Activated gamma-delta T cell (primary cell): Measurements from ENCODE around the gene NGEF.

Source experiments
- DNase-seq: peaks from one replicate; lab custom pipeline; 2025; lab: John Stamatoyannopoulos, UW

Gene NGEF

DNA sequence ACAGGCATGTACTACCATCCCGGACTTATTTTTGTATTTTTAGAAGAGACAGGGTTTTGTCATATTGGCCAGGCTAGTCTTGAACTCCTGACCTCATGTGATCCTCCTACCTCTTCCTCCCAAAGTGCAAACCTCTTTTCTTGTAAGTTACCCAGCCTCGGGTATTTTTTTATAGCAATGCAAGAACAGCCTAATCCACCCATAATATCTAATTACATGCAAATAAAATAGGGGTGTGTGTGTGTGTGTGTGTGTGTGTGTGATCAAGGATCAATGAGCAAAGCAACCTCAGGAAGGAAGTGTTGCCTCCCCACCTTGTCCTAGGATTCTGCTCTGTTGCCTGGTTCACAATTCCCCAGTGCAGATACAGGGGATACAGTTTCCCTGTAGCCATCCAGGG lies 45.6 kb downstream of the NGEF start:
- no peak for DNase-seq

DNA sequence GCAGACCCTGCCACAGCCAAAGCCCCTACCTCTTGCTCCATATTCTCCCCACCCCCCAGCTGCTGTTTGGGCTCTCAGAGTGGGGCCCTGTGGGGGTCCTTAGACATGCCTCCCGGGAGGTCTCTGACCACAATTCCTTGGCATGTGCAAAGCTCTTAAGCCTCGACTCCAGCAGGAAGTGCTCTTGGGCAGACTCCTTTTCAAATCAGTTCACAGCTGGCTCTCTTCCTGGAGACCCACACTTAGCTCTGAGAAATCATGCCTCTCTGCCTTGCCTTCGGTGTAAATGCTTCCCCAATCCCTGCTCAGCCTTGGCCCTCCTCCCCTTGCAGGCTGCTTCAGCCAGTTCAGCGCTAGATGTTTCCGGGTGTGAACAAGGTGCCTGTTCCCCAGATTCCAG lies 46.9 kb downstream of the NGEF start:
- no peak for DNase-seq

DNA sequence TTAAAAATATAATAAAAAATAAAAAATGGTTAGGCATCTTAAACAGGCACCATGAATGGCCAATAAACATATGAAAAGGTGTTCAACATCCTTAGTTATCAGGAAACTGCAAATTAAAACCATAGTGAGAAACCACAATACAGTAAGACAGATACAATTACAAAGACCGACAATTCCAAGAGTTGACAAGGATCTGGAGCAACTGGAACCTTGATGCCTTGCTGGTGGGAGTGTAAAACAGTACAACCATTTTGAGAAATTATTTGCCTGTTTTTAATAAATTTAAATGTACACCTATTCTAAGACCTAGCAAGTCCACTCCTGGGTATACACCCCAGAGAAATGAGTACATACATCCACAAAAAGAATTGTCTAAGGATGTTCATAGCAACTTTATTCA lies 49.1 kb downstream of the NGEF start:
- DNase-seq = no peak

DNA sequence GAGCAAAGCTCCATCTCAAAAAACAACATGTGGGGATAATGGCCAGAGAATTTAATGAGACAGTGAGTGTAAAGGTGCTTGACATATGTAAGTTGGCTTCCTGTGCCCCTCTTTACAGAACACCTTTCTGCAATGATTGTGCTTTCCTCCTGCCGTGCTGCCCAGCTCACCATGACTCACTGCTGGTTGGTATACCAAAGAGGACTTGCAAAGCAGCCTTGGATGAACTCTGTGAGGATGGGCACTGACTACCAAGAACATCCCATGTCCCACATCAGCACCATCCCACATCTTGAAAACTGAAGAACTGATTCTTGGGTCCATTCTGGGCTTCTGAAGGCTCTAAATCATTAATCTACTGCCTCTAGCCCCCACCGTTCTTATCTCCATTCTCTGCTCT lies 52.2 kb downstream of the NGEF start:
- DNase-seq = no peak

DNA sequence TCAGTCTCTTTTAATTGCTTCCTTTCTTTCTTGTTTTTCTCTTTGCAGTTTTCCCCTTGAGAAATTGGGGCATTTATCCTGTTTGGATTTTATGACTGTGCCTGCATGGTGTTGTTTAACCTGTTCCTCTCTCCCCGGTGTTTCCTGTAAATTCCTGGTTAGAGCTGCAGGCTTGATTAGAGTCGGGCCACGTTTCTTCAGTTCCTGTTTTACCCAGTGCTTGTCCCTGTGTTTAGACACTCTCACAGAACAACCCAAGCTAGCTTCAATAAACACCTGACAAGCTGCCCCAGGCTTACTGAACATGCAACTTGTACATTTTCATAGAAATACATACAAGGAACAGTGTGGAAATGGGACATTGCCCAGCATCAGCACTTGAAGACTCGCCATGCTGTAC lies 53.9 kb downstream of the NGEF start:
- no peak for DNase-seq

DNA sequence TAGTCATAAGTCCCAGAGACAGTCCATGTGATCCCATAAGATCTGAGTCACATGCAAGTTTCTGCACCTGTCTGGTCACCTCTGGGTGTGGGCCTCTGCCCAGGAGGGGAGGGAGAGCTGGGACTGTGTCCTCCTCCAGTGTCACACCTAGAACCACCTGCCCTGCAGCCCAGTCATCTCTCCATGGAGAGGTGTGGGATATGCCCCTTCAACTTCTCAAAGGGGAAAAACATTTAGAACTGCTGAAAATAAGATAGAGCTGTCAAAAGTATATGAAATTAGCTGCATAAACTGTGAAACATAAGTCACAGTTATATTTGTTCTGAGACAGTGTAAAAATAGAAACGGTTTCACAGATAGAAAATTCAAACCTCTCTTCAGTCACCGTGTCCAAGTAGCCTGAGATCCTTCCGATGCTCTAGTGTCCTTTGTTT lies 55.4 kb downstream of the NGEF start:
- no peak for DNase-seq

DNA sequence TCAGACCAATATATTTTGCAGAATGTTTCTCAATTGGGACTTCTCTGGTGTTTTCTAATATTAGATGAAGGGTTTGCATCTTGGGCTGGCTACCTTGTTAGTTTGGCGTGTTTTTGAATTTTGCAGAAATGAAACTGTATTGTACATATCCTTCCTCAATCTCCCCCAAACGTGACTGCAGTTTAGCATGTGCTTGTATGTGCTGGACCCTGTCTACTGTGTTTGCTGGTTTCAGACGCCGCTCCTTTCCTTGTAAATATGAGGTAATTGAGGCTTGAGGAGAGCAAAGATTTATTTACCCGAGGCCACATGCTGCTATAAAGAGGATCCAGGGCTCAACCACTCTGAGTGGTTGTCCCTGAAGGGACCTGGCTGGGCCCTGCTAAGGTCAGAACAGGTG lies 57.2 kb downstream of the NGEF start:
- no peak for DNase-seq

DNA sequence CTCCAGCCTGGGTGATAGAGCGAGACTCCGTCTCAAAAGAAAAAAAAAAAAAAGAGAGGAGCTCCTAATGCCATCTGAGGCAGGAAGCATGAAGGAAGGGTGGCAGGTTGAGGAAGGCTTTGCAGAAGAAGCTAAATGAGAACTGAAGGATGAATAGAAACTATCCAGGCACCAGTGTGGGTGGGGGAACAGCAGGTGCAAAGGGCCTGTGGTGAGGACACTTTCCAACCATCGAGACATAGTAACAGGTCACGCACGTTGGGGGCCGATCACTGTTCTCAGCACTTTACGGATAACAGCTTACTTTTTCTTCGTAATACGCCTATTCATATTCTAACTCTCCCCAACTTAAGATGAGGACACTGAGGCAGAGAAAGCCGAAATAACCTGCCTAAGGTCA lies 58.4 kb downstream of the NGEF start:
- DNase-seq = no peak

DNA sequence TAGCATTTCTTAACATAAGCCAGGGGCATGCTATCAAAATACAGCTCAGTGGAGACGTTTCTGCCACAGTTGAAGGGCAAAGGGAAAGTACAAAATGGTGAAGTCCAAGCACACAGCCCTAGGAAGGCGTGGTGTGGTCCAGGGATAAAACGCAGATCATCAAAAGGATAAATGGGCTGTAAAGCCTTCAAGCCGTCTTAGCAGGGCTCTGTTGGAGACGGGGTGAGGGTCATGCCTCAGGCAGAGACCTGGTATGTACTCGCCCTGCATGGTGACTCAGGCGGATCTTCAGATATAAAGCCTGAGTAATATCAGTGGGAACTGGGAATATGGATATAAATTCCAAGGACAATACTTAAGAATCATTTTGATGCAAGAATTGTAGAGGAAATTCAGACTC lies 61.2 kb downstream of the NGEF start:
- DNase-seq = no peak

DNA sequence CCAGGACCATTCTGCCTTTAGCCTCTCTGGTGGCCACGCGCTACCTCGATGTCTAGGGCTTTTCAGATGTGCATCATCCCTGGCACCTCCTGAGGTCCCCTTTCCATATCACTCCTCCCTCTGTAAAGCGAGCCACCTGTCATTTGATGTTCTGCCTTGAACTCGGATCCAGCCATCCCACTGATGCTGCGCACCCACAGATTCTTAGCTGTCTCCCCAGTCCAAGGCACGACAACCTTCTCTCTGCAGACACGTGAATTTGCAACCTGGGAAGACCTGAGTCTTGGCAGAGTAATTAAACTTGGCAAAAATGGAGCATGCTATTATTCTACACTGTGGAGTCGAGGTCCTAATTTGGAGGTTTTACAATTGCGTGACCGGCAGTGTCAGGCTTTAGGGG lies 61.9 kb downstream of the NGEF start:
- DNase-seq = no peak

DNA sequence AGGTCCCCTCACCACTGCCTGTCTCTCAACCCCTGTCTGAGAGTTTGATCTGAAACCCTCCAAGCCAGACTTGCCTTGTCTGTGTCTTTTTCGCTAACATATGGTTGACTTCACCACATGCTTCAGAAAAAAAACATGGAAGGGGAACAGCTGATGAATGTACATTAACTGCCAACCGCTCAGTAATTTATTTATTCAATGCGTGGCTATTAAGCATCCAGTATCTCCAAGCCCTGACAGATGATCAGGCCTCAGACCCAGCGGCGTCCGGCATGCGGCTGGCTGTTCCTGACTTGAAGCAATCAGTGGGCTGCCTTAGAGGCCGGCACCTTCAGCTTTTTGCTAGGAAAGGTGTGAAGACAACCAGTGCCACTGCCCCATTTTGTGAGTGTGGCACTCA lies 62.3 kb downstream of the NGEF start:
- no peak for DNase-seq

DNA sequence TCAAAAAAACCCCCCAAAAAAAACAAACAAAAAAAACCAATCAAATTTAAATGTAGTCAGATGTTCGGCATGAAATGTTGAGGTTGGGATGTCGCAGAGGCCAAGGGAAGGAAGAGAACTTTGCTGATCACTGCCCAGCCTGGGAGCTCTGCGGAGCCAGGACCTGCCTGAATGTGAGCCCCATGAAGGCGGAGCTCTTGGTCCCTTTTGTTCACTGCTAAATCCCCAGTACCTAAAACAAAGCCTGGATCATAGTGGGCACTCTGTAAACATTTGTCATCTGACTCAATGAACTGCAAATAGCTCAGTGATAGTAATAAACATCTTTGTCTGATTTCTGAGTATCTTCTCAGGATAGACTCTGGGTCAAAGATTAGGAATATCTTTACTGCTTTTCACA lies 64.0 kb downstream of the NGEF start:
- no peak for DNase-seq

DNA sequence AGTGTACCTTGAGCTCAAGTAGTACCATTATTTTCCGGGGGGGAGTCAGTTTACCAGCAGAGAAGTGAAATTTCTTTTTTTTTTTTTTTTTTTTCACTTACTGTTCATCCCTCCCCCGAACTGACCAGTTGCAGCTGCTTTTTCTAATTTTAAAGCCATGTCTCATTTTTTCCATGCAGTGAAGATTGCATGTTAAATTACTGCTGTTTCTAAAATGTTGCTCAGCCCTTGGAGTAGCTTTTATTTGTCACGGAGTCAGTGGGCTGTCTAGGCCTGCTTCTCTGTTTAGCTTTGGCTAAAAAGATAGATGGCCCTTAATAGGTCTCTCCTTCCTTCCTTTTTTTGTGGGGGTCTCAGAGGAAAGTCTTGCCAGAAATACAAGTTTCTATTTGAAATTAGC lies 70.2 kb downstream of the NGEF start:
- DNase-seq = no peak

DNA sequence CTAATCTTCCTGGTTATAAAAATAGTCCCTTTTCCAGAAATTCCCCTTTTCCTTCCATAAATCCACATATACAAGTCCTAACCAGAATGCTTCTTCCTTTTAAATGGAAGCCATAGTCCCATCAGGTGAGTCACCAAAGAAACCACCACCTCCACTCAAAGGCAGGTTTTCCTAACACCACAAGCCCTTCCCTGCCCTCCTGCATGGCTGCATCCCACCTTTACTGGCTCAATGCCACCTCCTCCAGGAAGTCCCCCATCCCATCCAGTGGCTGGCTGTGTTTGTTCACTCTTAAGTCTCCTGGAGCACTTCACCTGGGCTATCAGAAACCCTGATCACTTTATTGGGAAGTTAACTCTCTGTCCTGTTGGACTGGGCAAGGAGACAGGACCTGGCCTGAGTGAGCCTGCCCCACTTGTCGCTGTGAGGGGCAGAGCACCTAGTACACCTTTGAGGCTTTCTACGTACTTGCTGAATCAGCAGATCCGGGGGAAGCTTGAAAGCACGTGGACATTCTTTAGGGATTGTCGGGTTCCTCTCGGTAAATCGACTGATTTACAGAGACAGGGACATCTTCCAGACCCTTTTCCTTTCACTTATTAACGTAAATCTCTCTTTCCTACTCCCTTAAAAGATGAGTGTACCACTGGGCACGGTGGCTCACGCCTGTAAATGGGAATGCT lies 71.0 kb downstream of the NGEF start:
- no peak for DNase-seq

DNA sequence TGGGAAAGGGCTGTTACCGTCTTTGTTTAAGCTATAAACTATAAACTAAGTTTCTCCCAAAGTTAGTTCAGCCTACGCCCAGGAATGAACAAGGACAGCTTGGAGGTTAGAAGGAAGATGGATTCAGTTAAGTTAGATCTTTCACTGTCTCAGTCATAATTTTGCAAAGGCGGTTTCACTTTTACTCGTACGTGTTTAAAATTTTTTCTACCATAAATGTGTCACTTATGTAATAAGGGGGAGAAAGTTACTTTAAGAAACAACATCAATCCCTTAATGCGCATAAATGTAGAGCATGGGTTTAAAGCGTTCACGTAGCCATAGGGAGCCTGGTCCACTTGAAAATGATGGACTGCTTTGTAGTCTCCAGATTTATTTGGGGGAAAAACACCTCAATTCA lies 71.7 kb downstream of the NGEF start:
- DNase-seq = no peak

DNA sequence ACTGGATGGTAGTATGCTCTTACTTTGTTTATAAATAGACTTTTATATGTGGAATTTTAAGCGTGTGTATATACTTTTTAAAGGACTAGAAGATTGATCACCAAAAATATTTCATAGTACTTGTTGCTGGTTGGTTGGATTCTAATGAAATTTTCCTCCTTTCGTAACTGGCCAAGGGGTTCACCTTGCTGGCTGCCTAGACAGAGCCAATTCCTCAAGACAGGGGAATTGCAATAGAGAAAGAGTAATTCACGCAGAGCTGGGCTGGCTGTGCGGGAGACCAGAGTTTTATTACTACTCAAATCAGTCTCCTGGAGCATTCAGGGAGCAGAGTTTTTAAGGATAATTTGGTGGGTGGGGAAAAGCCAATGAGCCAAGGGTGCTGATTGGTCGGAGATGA lies 72.3 kb downstream of the NGEF start:
- no peak for DNase-seq

DNA sequence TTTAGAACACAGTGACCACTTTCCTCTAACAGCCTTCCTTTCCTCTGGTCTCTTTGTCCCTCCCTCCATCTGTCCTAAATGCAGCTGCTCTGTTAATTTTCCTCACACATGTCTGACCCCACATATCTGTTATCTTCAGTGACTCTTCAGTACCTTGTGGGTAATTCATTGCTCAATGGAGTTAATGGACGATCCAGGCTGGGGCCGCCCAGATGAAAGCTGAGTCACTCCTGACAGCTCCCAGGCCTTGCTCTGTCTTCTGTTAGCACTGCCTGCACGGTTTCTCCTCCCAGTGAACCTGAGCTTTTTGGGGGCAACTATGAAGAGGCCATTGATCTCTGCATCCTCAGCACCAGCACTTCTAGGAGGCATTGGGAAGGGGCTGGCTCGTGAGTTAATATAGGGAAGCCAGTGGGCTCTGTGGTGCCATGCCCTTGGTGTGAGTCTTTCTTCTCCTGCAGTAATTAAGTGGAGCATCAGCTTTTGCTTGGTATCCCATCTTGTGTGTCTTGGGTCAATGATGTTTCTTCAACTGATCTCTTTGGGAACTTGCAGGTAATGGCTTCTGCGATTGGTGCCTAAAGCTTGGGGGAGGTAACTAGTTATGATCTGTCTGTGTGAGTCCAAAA lies 75.7 kb downstream of the NGEF start:
- no peak for DNase-seq

DNA sequence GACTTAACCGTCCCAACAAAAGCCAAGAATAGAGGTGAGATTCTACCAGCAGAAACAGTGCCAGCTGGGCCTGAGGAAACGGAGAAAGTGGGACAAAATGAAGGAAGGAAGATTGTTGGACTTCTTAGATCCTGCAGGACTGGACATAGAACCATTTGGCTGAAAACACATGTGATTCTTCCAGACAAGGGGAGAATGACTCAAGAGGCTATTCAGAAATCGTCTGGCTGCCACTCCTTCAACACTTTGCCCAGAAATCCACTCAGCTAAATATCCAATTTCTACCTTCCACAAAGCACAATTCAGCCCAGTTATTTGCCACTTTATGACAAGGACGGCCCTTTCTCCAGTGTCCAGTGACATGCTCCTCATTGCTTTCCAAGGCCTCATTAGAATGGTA lies 81.4 kb downstream of the NGEF start:
- DNase-seq = no peak

DNA sequence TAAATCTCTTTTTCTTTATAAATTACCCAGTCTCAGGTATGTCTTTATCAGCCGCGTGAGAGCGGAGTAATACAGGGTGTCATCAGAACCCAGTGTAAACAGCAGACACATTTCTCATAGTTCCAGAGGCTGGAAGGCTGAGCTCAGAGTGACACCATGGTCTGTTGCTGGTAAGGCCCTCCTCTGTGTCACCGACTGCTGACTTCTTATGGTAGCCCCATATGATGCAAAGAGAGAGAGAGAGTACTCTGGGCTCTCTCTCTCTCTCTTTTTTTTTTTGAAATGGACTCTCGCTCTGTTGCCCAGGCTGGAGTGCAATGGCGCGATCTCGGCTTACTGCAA lies 83.0 kb downstream of the NGEF start:
- DNase-seq = no peak

DNA sequence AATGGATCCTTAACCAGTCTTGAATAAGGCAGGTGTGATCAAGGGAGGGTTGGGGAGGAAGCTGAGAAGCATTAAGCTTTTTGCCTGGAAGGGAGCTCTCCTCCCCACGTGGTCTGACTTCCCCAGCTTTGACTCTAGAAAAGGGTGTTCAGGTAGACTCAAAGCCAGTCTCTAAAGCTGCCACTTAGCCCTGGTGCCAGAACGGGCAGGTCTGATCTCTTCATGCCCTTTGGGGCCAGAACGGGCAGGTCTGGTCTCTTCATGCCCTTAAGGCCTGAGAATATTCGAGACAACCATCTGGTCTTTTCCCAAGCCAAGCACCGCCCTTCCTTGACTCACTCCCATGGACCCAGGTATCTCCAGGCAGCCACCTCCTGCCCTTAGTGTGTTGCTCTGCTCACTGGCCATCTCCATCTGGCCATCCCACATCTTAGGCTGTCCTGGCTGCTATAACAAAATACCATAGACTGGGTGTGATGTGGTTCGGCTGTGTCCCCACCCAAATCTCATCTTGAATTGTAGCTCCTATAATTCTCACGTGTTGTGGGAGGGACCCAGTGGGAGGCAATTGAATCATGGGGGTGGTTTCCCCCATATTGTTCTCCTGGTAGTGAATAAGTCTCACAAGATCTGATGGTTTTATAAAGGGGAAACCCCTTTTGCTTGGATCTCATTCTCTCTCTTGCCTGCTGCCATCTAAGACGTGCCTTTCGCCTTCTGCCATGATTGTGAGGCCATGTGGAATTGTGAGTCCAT lies 83.6 kb downstream of the NGEF start:
- no peak for DNase-seq

DNA sequence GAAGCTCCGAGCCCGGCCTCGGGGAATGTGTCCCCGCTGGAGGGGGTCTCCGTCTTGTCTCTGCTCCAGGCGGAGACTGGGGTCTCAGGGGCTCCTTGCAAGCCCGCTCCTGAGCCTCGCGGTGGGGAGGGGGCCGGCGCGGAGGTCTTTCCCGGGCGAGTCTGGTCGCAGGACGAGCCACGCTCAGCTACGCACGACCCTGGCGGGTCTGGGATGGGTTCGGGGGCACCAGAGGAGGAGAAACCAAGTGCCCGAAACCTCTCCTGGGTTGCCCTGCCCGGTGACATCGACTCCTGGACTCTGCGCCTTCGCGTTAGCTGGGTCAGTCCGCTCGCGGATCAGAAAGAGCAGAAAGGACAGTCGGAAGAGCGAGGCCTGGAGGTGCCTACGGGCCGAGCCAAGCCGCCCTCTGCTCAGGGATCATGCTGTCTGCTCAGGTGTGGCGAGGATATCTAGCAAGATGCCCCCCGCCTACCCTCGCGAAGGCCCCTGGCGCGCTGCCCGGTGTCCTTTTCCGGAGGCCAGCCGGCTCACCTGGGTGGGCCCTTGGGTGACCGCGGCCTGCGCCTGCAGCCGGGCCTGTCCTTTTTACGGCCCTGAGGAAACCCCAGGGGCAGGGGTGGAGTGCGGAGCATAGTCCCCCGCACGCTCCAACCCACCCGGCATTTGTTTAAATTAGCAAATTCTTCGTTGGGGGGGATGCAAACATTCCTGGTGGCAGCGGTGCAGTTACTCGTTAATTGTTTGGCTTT lies 84.3 kb downstream of the NGEF start:
- DNase-seq = no peak

DNA sequence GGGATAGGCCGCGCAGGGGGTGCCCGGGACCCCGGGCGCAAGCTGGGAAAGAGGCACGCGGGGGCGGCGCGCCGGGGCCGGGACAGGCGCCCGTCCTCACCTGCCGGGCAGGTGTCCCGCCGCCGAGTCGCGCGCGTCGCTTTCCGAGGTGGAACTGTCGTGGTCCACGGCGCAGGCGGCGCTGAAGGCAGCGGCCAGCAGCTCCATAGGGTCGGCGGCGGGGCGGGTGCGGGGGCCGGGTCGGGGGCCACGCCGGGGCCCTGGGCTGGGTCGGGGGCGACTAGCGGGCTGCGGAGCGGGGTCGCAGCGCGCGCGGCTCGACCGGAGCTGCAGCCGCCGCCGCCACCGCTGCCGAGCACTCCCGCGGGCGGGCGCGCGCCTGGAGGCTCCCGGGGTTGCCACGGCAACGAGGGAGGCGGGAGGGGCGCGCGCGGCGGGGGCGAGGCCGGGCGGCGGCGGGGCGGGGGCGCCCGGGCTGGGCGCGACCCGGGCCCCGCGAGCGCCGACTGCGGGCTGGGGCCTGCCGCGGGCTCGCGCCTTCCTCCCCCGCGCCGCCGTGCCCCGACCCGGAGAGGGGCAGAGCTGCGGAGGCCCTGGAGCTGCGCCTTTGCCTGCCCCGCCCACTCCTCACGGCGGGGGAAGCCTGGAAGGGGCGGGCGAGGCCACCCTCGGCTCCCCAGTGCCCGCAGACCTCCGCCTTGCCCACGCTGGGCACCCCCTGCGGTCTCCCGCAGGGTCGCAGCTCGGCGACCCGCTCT lies 85.1 kb downstream of the NGEF start:
- DNase-seq = no peak
